Measurements from ENCODE around the gene APLP1.
"Not testable (repeated sequence)": the region's sequence is repeated elsewhere in the genome, so short reads cannot be mapped to it uniquely, and the experiment has no call there.

APLP1 gene

DNA sequence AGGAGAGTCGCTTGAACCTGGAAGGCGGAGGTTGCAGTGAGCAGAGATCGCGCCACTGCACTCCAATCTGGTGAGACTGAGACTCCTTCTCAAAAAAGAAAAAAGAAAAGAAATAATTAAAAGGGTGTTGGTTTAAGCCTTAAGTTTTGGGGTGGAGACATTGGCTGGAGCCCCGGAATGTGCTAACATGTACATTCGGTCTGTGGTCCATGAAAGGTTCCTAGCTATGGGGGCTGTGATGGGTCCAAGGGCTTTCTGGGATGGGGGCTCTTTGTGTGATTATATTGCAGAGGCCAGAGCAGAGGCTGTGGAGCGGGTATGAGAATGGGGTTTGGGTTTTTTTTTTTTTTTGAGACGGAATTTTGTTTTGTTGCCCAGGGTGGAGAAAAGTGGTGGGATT, 17.5 kb downstream of the APLP1 start:
- no peak for DNase-seq

DNA sequence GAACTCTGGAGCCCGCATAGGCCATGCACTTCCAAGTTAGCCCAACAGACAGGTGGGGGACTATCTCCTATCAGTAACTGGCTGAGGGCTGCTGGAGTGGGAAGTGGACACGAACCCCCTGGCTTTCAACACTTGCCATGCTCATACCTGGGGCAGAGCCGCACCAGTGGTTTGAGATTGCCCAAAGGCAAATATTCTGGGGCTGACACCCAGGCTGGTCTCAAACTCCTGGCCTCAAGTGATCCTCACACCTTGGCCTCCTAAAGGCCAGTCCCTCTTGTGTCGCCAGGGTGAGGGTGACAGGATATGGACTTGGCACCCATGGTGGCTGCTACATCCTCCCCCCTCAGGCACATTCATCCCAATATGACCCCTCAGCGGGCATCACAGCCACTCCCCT, 18.8 kb downstream of the APLP1 start:
- no peak for DNase-seq

DNA sequence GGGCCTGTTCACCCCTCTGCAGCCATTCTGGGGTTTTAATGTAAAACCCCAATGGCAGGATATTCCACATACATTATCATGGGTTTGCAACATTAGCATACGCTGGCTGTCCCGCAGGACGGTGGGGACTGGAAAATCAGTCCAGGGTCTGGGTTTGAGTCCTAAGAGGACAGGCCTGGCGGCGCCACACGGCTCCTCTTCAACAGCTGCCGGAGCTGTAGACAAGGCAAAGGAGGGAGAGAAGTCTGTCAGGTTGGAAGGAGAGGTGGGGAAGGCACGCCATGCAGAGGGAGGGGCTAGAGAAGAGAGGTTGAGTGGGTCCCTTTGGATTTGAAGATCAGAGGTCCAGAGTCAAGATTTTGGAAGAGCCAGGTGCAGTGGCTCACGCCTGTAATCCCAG, 20.0 kb downstream of the APLP1 start:
- DNase-seq = no peak

DNA sequence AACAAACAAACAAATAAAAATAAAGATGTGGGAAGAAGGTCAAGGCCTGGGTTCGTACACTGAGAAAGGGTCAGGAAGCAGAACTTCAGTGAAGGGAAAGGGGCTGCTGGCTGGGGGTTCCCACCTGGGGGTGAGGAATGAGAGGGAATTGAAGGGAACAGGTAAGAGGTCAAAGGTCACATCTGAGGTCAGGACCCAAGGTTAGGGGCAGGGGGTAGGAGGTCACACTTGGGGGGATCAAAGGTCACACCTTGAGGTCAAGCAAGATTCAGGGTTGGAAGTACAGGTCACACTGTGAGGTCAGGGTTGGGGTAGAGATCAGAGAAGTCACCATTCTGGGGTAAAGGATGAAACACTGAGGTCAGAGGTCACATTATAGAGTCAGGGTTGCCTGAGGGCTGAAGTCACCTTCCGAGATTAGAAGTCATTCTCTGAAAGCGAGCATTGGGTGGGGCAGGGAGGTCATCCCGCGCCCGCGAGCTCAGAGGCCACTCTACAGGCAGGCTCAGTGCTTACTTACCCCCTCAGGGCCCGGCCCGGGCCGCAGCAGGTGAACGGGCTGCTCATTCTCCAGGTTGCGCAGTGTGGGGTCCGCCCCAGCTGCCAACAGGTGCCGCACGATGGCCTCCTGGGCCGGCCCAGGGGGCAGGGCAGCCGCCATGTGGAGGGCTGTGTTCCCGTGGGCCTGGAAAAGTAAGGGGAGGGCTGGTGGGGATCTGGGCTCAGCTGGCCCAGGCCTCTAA, 21.2 kb downstream of the APLP1 start:
- DNase-seq = no peak

DNA sequence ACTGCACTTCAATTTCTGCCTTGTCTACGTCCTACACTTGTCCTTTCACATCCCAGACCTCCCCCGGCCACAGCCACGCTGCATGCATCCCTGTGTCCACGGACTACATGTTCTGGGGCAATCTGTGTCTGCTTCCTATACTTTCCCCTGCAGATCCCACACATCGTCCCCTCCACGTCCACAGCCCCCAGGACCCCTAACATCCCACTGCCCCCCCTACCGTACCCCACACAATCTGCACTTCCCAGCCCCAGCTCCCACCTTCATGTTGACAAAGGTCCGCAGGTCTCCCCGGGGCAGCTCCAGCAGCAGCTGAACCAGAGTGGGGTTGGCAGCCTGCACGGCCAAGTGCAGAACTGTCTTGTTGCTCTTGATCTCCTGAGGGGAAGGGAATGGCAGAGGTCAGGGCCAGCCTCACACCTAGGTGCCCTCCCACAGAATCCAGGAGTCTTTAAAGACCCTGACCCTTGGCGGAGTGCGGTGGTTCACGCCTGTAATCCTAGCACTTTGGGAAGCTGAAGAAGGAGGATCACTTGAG, 21.8 kb downstream of the APLP1 start:
- DNase-seq = no peak

DNA sequence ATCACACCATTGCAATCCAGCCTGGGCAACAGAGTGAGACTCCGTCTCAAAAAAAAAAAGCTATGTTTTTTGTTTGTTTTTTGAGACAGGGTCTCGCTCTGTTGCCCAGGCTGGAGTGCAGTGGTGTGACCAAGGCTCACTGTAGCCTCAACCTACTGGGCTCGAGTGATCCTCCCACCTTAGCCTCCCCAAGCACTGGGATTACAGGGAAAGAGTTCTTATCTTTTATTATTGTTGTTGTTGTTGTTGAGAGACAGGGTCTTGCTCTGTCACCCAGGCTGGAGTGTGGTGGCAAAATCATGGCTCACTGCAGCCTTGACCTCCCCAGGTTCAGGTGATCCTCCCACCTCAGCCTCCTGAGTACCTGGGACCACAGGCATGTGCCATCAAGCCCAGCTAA, 23.4 kb downstream of the APLP1 start:
- not testable (repeated sequence) for DNase-seq

DNA sequence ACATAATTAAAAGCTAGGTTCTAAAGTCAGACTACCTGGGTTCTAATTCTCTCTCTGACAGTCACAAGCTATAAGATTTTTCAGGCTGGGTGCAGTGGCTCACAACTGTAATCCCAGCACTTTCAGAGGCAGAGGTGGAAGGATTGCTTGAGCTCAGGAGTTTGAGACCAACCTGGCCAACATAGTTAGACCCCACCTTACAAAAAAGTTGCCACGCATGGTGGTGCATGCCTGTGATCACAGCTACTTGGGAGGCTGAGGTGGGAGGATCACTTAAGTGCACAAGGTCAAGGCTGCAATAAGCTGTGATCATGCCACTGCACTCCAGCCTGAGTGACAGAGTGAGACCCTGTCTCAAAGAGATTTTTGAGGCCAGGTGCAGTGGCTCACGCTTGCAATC, 26.0 kb downstream of the APLP1 start:
- no peak for DNase-seq

DNA sequence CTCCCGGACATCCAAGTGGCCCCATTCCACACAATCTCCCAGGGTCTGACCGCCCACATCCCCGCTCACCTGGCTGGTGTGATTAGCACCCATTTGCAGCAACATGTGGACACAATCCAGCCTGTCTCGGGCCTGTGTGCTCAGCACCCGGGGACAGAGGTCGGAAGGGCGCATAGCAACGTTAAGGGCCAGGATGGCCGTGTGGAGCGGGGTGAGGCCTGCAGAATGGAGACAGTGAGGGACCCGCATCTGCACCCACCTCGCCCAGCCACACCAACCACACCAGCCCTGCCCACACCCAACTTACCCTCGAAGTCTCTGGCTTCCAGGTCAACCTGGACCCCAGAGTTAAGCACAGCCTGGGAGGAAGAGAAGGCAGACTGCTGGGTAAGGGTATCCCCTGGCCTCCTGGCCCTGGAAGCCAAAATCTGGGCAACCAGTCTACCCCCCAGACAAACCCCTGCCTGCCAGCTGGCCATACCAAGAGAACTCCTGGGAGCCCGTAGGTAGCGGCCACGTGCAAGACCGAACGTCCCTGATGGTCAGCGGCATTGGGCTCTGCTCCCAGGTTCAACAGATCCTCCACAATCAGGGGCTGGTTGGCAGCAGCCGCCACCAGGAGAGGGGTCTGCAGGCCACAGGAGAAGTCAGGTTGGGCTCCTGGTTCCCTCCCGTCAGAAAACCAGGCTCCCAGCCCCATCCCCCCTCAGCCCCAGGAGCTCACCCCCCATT, 27.7 kb downstream of the APLP1 start:
- no peak for DNase-seq

DNA sequence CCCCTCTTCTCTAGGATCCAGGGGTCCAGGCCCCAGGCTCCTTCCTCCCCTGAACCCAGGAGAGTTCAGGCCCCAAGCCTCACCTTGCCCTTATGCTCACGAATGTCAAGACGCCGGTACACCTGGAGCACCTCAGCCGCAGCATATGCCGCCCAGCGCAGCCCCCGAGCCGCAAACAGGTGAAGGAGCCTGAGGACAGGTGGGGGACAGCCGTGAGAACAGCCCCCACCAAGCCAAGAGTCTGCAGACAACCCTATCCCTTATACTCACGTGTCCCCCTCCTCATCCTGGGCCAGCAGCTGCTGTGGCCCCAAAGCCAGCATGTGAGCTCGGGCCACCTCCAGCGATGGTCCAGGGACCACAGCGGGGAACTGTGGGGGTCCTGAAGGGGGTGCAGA, 28.3 kb downstream of the APLP1 start:
- no peak for DNase-seq

DNA sequence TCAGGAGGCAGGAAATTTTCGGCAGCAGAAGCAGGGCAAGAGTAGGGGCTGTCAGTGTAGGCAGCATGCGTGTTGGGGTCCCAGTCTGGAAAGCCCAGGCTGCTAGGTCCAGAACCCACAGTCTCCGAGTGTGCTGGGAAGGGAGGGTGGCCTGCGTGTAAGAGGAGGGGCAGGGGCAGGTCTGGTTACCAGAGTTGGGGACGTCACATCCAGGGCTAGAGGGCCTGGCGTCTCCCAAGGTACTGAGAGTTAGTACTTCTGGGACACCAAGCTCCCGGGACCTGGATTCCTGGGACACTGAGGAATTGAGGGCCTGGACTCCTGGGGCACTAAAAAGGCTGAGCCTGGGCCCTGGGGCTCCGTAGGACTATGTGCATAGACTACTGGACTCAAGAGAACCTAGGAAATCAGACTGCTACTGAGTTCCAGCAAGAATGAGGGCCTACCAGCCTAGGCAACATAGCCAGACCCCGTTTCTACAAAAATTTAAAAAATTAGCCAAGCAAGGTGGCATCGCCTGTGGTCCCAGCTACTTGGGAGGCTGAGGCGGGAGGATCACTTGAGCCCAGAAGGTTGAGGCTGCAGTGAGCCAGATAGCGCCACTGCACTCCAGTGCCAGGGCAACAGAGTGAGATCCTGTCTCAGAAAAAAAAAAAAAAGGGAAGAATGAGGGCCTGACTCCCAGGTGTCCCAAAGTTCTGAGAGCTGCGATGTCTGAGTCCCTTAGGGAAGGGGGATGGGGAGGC, 29.5 kb downstream of the APLP1 start:
- no peak for DNase-seq

DNA sequence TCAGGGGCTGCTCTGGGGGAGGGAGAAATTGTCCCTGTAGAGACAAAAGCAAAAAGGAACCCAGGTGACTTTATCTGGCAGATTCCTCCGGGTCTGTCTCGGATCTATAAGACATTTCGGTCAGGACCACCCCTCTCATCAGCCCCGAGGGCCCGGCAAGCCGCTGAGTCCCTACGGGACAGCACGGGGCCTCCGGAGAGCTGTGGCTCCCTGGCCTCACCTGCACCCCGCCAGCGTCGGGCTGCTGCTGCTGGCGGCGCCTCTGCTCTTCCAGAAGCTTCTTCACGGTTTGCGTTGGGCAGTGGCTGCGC, 30.1 kb downstream of the APLP1 start:
- DNase-seq = no peak

DNA sequence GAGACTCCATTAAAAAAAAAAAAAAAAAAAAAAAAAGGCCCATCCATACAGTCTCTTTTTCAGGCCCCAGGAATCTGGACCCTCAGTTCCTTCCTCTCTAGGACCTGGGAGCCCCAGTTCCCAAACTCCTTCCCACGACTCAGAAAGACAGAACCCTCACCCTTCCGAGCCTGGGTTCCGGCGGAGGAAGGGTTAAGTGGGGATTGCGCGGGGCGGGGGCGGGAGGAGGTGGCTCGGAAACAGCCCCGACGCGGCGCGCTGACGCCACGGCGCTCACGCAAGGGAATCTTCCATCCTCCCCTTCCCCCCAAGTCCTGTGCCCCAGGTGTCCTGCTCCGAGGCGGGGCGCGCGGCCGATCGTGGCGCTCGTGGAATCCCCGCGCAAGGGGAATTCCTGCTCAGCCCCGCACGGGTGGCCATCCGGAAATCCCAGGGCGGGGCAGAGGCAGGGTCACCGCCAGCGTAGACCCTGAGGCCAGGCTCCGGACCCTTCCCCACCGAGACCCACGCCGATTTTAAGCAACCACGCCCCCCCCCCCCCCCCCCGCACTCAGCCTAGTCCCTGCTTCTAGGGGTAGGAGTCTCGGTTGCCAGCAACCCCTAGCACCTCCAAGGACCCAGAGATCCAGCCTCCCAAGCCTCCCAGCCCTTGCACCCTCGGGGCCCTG, 31.3 kb downstream of the APLP1 start:
- DNase-seq = peak; percentile 90

DNA sequence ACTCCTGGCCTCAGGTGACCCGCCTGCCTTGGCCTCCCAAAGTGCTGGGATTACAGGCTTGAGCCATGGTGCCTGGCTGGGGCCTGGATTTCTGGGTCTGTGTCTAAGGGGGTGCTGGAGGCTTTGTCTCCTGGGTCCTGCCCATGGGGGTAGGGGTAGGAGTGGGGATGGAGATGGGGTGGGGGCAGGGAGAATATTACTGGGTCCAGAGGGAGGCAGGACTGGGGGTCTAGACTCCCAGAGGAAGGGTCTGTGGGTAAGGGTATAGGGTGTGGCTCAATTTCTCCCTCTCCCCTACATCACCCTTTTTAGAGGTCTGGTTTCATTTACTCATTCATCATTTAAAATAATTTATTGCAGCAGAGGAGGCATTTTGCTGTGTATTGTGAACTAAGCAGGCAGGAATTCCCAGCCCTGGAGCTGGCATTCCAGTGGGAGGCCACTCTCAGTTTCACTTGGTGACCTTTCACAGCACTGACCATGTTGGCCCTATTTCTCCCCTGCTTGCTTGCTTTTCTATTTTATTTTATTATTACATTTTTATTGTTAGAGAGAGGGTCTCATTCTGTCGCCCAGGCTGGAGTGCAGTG, 32.8 kb downstream of the APLP1 start:
- no peak for DNase-seq

DNA sequence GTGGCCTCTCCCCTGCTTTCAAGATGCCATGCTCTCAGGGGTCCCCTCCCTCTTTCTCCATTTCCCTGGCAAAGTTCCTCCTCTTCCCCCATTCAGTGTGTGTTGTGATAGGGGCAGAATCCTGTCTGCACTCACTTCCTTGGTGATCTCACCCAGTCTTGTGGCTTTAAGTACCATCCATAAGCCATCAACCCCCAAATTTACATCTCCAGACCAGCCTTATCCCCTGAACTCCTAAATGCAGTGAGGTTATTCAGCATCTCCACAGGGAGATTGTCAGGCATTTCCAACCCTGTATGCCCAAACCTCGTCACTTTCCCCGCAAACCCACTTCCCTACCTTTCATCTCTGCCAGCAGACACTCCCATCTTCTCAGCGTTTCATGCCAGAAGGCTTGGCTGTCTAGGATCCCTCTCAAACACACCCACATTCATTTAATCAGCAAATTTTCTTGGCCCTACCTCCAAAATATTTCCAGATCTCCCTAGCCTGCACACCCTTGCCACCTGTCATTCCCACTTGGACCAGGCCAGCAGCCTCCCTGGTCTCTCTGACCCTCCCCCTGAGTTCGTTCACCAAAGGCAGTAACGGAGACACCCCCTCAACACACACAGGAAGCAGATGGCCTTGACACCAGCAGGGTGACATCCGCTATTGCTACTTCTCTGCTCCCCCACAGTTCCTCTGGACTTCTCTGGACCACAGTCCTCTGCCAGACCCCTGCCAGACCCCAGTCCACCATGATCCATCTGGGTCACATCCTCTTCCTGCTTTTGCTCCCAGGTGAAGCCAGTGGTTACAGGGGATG, 33.7 kb downstream of the APLP1 start, which contains the start of gene HCST:
Gene HCST (plus strand): TSS at position 676 of the 808 bp plus-strand sequence. CDS start 65 bp downstream, at position 741.
- peak; percentile 53 for DNase-seq

DNA sequence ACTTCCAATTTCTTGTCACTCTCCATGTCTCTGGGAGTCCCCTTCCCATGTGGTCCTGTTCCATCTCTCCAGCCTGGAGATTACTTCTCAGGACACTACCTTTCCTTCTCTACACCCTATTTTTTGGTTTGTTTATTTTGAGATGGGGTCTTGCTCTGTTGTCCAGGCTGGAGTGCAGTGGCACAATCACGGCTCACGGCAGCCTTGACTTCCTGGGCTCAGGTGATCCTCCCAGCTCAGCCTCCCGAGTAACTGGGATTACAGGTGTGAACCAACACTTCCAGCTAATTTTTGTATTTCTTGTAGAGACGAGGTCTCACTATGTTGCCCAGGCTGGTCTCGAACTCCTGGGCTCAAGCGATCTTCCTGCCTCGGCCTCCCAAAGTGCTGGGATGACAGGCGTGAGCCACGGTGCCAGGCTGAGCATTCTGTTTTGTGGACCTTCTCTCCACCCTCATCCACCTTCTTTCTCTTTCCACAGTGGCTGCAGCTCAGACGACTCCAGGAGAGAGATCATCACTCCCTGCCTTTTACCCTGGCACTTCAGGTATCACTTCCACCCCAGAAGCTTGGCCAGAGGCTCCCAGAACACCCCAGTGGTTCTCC, 34.6 kb downstream of the APLP1 start:
- DNase-seq = no peak

DNA sequence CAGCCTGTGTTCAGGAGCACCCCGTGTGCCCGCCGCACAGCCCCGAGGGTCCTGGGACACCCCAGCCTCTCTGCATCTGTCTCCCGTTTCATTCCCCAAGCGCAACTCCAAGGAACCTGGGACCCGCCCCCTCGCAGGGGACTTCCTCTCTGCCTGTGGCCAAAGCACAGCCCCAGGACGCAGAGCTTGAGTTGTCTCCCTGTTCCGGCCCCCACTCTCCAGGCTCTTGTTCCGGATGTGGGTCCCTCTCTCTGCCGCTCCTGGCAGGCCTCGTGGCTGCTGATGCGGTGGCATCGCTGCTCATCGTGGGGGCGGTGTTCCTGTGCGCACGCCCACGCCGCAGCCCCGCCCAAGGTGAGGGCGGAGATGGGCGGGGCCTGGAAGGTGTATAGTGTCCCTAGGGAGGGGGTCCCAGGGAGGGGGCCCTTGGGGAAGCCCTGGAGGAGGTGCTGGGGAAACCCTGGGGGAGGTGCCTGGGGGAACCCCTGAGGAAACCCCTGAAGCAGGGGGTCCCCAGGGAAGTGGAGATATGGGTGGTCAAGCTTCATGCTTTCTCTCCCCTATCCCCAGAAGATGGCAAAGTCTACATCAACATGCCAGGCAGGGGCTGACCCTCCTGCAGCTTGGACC, 35.3 kb downstream of the APLP1 start:
- DNase-seq = peak; percentile 94

DNA sequence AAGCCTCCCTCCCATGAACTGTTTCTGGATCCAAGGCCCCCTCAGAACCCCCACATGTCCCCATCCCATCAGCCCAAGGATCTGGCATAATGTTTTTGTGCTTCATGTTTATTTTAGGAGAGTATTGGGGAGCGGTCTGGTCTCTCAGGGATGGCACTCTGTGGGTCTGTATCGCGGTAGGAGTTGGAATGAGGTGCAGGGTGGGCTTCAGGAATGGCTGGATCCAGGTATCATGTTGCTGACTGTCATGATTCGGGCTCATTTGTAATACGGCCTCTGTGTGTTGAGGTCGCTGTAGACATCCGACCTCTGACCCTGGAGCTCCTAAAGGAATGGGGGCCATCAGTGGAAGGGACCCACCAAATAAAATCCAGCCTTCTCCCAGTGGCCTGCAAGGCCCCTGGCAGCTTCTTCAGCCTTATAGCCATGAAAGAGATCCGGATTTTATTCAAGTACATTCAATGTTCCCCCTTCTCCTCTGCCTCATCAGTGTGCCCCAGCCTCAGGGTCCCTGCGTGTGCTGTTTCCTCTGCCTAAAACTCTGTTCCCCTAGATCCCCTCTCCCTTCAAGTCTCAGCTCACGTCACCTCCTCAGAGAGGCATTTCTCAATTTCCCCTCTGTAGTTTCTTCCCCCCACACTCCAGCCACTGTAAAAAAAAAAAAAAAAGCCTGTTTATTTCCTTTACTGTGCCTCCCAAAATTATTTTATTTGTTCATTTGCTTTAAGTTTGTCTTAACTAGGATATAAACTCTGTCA, 36.1 kb downstream of the APLP1 start:
- DNase-seq = no peak

DNA sequence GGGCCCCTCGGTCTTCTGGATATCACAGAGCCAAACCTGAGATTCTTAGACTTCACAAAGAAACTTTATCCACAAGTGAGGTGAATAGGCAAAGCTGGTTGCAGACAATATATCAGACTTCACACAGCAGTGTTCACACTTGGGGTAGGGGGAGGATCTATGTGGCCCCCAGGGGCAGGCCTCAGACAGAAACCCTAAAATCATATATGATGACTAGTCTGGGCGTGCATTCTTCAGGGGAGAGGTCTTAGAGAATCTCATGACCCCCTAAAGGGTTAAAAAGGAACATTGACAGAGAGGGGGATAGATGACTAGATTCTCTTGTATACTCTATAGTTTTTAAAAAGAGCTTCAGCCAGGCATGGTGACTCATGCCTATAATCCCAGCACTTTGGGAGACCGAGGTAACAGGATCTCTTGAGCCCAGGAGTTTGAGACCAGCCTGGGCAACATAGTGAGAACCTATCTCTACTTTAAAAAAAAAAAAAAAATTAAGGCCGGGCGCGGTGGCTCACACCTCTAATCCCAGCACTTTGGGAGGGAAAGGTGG, 36.9 kb downstream of the APLP1 start:
- no peak for DNase-seq

DNA sequence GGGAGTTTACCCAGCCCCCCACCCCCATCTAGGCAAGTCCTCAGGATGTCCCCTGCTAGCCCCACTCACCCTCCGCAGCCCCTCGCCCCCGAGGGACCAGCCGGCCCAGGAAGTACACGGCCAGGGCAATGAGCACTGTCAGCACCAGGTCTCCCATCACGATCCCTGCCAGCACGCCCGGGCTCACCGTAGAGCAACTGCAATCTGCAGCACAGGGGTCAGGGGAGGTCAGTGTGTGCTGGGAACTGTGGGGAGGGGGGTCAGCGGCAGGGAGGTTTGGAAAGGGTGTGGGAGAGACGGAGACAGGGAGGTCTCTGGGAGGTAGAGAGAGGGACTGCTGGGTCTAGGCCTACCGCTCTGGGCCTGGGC, 39.0 kb downstream of the APLP1 start:
- no peak for DNase-seq

DNA sequence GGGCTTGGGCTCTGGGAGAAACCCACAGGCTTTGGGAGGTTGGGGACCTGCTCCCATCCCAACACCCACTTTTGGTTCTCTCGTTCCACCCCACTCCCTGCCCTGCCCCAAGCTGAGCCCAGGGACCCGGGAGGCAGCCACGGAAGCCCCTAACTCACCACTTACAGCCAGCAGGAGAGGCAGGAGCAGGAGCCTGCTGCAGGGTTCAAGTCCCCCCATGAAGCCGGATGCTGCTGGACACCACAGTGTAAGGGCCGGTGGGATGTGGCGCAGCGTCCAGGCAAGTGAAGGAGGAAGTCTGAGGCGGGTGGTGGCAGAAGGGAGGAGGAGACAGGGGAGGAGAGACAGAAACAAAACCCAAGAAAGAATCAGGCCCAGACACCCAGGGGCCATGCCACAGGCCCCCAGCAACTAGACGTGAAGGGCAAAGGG, 39.7 kb downstream of the APLP1 start, which contains the start of gene TYROBP:
Gene TYROBP (minus strand): TSS at position 286 of the 432 bp plus-strand sequence. CDS start 67 bp downstream, at position 219.
- DNase-seq = no peak
